ENCODE results near the gene OBSCN.

Gene OBSCN

GRCh38 chr1:228280106-228280901 is 72.5 kb downstream of the OBSCN start:
- peak; percentile 35 for DNase-seq

GRCh38 chr1:228280961-228281591 is 73.2 kb downstream of the OBSCN start:
- DNase-seq = peak; percentile 36

- peak; percentile 42 for DNase-seq
These were observed 73.9 kb downstream of the OBSCN start for GRCh38 chr1:228281631-228282328.

GRCh38 chr1:228282329-228283042 is 74.6 kb downstream of the OBSCN start:
- DNase-seq = peak; percentile 33

- DNase-seq = peak; percentile 32
These were observed 75.2 kb downstream of the OBSCN start for GRCh38 chr1:228283043-228283371.

GRCh38 chr1:228283476-228284147 is 75.8 kb downstream of the OBSCN start:
- DNase-seq = no peak

GRCh38 chr1:228284148-228284495 is 76.3 kb downstream of the OBSCN start:
- DNase-seq = no peak

GRCh38 chr1:228284521-228284920 is 76.7 kb downstream of the OBSCN start:
- no peak for DNase-seq

- peak; percentile 30 for DNase-seq
These were observed 78.0 kb downstream of the OBSCN start for GRCh38 chr1:228285661-228286504.

GRCh38 chr1:228286505-228287417 is 78.9 kb downstream of the OBSCN start:
- peak; percentile 19 for DNase-seq

GRCh38 chr1:228287541-228288425 is 79.9 kb downstream of the OBSCN start:
- DNase-seq = no peak

- no peak for DNase-seq
These were observed 80.8 kb downstream of the OBSCN start for GRCh38 chr1:228288536-228289238.

GRCh38 chr1:228289239-228289849 is 81.5 kb downstream of the OBSCN start:
- DNase-seq = no peak

GRCh38 chr1:228289996-228290881 is 82.4 kb downstream of the OBSCN start:
- DNase-seq = no peak

- DNase-seq = no peak
These were observed 84.2 kb downstream of the OBSCN start for GRCh38 chr1:228291906-228292608.

GRCh38 chr1:228292609-228292911 is 84.7 kb downstream of the OBSCN start:
- no peak for DNase-seq

GRCh38 chr1:228293393-228293792 is 85.5 kb downstream of the OBSCN start:
- DNase-seq = no peak
